Panc1 (cell line): ENCODE results near the gene ZNF804B. TPM values are rescaled to one million over a fixed set of nuclear protein-coding genes. Genes with fewer than 3 reads are reported as not detected.

Experiments
- ATAC-seq: fragments of 200-7000 bp; cut with Tn5 transposase; 2 replicates; pipeline ENCODE4 v1.9.1; 2020; ENCODE audit warnings: mild to moderate bottlenecking, moderate library complexity
- BruUV-seq: library from RNA; stranded (reverse); fragments of 400-500 nt; replicated peaks from 2 replicates; lab custom pipeline; 2021; lab: Mats Ljungman, UMichigan
- CTCF ChIA-PET: fragments of 300-600 bp; sonication (Branson Sonifier 250); formaldehyde crosslinking; loops from one replicate; lab custom pipeline; 2022; ENCODE audit warnings: antibody characterized with exemption; lab: Charles Lee
- POLR2A ChIA-PET: fragments of 300-600 bp; sonication (Branson Sonifier 250); formaldehyde crosslinking; loops from one replicate; lab custom pipeline; 2022; ENCODE audit warnings: antibody characterized with exemption; lab: Charles Lee
- DNase-seq: peaks from one replicate; pipeline ENCODE4 v3.0.0-alpha.2; 2010; ENCODE audit warnings: low read depth, low spot score
- H3K27ac ChIP-seq: 2 replicates; pipeline ENCODE4 v1.5.1; 2011; ENCODE audit warnings: mild to moderate bottlenecking, low read length, inconsistent platforms
- H3K27me3 ChIP-seq: fragments of 200-500 bp; sonication (Bioruptor generic); 2 replicates; pipeline ENCODE4 v1.6.0; 2014; ENCODE audit warnings: low read length, inconsistent platforms; ENCODE audit not compliant: control insufficient read depth, insufficient read depth
- H3K36me3 ChIP-seq: fragments of 200-500 bp; sonication (Bioruptor generic); 2 replicates; pipeline ENCODE4 v1.5.1; 2014; ENCODE audit warnings: inconsistent platforms, mild to moderate bottlenecking, low read length, moderate library complexity; ENCODE audit not compliant: control insufficient read depth, insufficient read depth
- H3K4me1 ChIP-seq: 2 replicates; pipeline ENCODE4 v1.5.1; 2011; ENCODE audit warnings: inconsistent platforms, mild to moderate bottlenecking, low read length, moderate library complexity; ENCODE audit not compliant: control insufficient read depth, insufficient read depth
- H3K4me3 ChIP-seq, 2 experiments: 2 replicates each; pipeline ENCODE4 v1.5.1; 2011 to 2012; ENCODE audit warnings: low read depth in 2 of 2, low read length in 2 of 2, mild to moderate bottlenecking in 2 of 2, inconsistent platforms in 1 of 2, moderate library complexity in 1 of 2
- H3K9me3 ChIP-seq: fragments of 200-500 bp; sonication (Bioruptor generic); 2 replicates; pipeline ENCODE4 v1.5.1; 2014; ENCODE audit warnings: low read depth, mild to moderate bottlenecking, inconsistent platforms, low read length, moderate library complexity; ENCODE audit not compliant: control insufficient read depth, insufficient read depth
- CTCF ChIP-seq: fragments of 450-650 bp; IDR thresholded peaks from 2 replicates; pipeline ENCODE4 v1.5.1; 2017; ENCODE audit warnings: mild to moderate bottlenecking
- POLR2AphosphoS5 ChIP-seq: IDR thresholded peaks from 2 replicates; pipeline ENCODE4 v1.6.1; 2012; ENCODE audit warnings: mild to moderate bottlenecking, low read depth, low read length, moderate library complexity
- REST ChIP-seq, 2 experiments: IDR thresholded peaks; 2 replicates each; pipeline ENCODE4 v1.6.1; 2011 to 2012; ENCODE audit warnings: low read depth in 2 of 2, control low read depth in 1 of 2, low read length in 1 of 2, mild to moderate bottlenecking in 1 of 2, moderate library complexity in 1 of 2; ENCODE audit not compliant: insufficient read depth in 1 of 2
- SIN3A ChIP-seq: IDR thresholded peaks from 2 replicates; pipeline ENCODE4 v1.6.1; 2012; ENCODE audit warnings: low read depth, mild to moderate bottlenecking, low read length, moderate library complexity, borderline replicate concordance; ENCODE audit not compliant: insufficient read depth
- TCF7L2 ChIP-seq: IDR thresholded peaks from 2 replicates; pipeline ENCODE4 v1.6.1; 2011; ENCODE audit warnings: mild to moderate bottlenecking, low read depth, low read length, inconsistent platforms
- in situ Hi-C: cut with HindIII; loops from 2 replicates; pipeline ENCODE4 v1.10.0; 2016; ENCODE audit warnings: low sequenced_read_pairs, low pct_unique_long_range_greater_than_20kb
- intact Hi-C: fragments of 100-400 bp; cut with micrococcal nuclease; formaldehyde crosslinking; loops from one replicate; pipeline ENCODE4 v1.10.0; 2022; ENCODE audit not compliant: unreplicated experiment
- total RNA-seq: library from RNA; stranded (reverse); gene quantifications from one replicate; pipeline ENCODE4 v1.2.1, GENCODE V29; 2021; ENCODE audit not compliant: unreplicated experiment

ZNF804B gene
- total RNA-seq, 1 experiment from 2014 or later = not detected

- intact Hi-C loops = no loop called here
- CTCF ChIA-PET = no interaction called here
- POLR2A ChIA-PET = no interaction called here
- no peak overlapping the region for H3K27ac ChIP-seq
- no peaks in the 10 kb centered on the region for H3K36me3 ChIP-seq
- no peak for TF ChIP-seq SIN3A
- no peak for TF ChIP-seq CTCF
- TF ChIP-seq REST (IDR thresholded peaks at IDR 0.05; ENCODE audit: insufficient read depth in 1 of 2, low read depth in 2 of 2, low read length in 1 of 2) = no peak
- TF ChIP-seq POLR2AphosphoS5 = no peak
- TF ChIP-seq TCF7L2 = no peak
- DNase-seq (no peak), ATAC-seq (no peak)
- no TSS peak for BruUV-seq
- H3K4me3 ChIP-seq = no peak overlapping the region
- in situ Hi-C loops = no loop called here
- no peaks in the 10 kb centered on the region for H3K4me1 ChIP-seq
- H3K27me3 ChIP-seq = no peaks in the 10 kb centered on the region
- no peaks in the 10 kb centered on the region for H3K9me3 ChIP-seq
Observed at GRCh38 chr7:89072081-89072480, 312.6 kb downstream of the ZNF804B start.

GRCh38 chr7:89073776-89074175, 314.3 kb downstream of the ZNF804B start:
- H3K9me3 ChIP-seq = no peaks in the 10 kb centered on the region
- no peaks in the 10 kb centered on the region; the same call in 1 of the 2 replicates for H3K36me3 ChIP-seq
- no peak for TF ChIP-seq REST (IDR thresholded peaks at IDR 0.05; ENCODE audit: insufficient read depth in 1 of 2, low read depth in 2 of 2, low read length in 1 of 2)
- TF ChIP-seq SIN3A = no peak
- no peak for TF ChIP-seq CTCF
- TF ChIP-seq TCF7L2 = no peak
- TF ChIP-seq POLR2AphosphoS5 = no peak
- ATAC-seq (no peak), DNase-seq (no peak)
- H3K4me1 ChIP-seq = no peaks in the 10 kb centered on the region
- no peaks in the 10 kb centered on the region for H3K27me3 ChIP-seq
- CTCF ChIA-PET = no interaction called here
- no peak overlapping the region for H3K27ac ChIP-seq
- no TSS peak for BruUV-seq
- in situ Hi-C loops (no loop called here), intact Hi-C loops (no loop called here)
- H3K4me3 ChIP-seq = no peak overlapping the region
- POLR2A ChIA-PET = no interaction called here
